BLaER1 treated with 17β-estradiol and CSF1 and Interleukin-3, amounts not matched to agents 10 nM and 100 nM (cell line): ENCODE data around the gene ITPK1.

Source experiments
- H3K27ac ChIP-seq, 11 experiments: shearing (Covaris generic); formaldehyde crosslinking; 2 replicates each; pipeline ENCODE4 v1.8.1; 2022
- H3K27me3 ChIP-seq, 11 experiments: shearing (Covaris generic); formaldehyde crosslinking; 2 replicates each; pipeline ENCODE4 v1.8.1; 2022
- H3K36me3 ChIP-seq, 11 experiments: shearing (Covaris generic); formaldehyde crosslinking; 2 replicates each; pipeline ENCODE4 v1.8.1; 2022
- H3K4me1 ChIP-seq, 10 experiments: shearing (Covaris generic); formaldehyde crosslinking; 2 replicates each; pipeline ENCODE4 v1.8.1; 2022
- H3K4me2 ChIP-seq, 11 experiments: shearing (Covaris generic); formaldehyde crosslinking; 2 replicates each; pipeline ENCODE4 v1.8.1; 2022
- H3K4me3 ChIP-seq, 10 experiments: shearing (Covaris generic); formaldehyde crosslinking; 2 replicates each; pipeline ENCODE4 v1.8.1; 2022
- H3K9ac ChIP-seq, 11 experiments: shearing (Covaris generic); formaldehyde crosslinking; 2 replicates each; pipeline ENCODE4 v1.8.1; 2022
- H3K9me3 ChIP-seq, 11 experiments: shearing (Covaris generic); formaldehyde crosslinking; replicated peaks in 1 of 11; 2 replicates each; pipeline ENCODE4 v1.8.1; 2022
- H4K20me1 ChIP-seq, 11 experiments: shearing (Covaris generic); formaldehyde crosslinking; 2 replicates each; pipeline ENCODE4 v1.8.1; 2022
- Cebpa-rat ChIP-seq, 11 experiments: shearing (Covaris generic); IDR thresholded peaks; 2 replicates each; pipeline ENCODE4 v1.8.1; 2022

The ITPK1 gene

GRCh38 chr14:93073358-93073707 lies 42.4 kb downstream of the ITPK1 start:
- no peak for TF ChIP-seq Cebpa-rat (IDR thresholded peaks at IDR 0.05)
- Histone ChIP-seq H3K36me3 (peaks cover 0 to 15% (median 0%) of the 10 kb centered on the region in 11 experiments; a peak in 4 of 22 replicates), H3K4me3 (peak overlapping the region; percentile 30 to 63 (median 46); a peak in 15 of 20 replicates), H3K9me3 (no peaks in the 10 kb centered on the region), H3K4me1 (peaks cover 68 to 99% (median 87%) of the 10 kb centered on the region in 10 experiments), H3K9ac (peak overlapping the region; percentile 69 to 85 (median 79); a peak in 19 of 22 replicates), H4K20me1 (peaks cover 0 to 80% (median 22%) of the 10 kb centered on the region in 11 experiments; a peak in 15 of 22 replicates), H3K27me3 (no peaks in the 10 kb centered on the region), H3K27ac (peak overlapping the region; percentile 73 to 95 (median 90)), H3K4me2 (peak overlapping the region; percentile 85 to 99 (median 93))

GRCh38 chr14:93072659-93073357 lies 42.9 kb downstream of the ITPK1 start:
- peak overlapping the region in 6 of 10 experiments; percentile 41 to 63 (median 46); a peak in 9 of 20 replicates for H3K4me3 ChIP-seq
- peak overlapping the region; percentile 85 to 99 (median 93) for H3K4me2 ChIP-seq

GRCh38 chr14:93068711-93069110 lies 47.0 kb downstream of the ITPK1 start:
- Histone ChIP-seq H3K27ac (peak overlapping the region in 6 of 11 experiments; percentile 11 to 56 (median 40); a peak in 6 of 22 replicates), H3K4me2 (peak overlapping the region; percentile 6 to 89 (median 77); a peak in 18 of 22 replicates), H3K9me3 (no peaks in the 10 kb centered on the region), H3K4me1 (peaks cover 77 to 99% (median 90%) of the 10 kb centered on the region in 10 experiments), H3K9ac (no peak overlapping the region), H3K27me3 (no peaks in the 10 kb centered on the region), H4K20me1 (peaks cover 0 to 63% (median 20%) of the 10 kb centered on the region in 11 experiments; a peak in 13 of 22 replicates), H3K36me3 (peaks cover 0 to 15% (median 0%) of the 10 kb centered on the region in 11 experiments; a peak in 5 of 22 replicates), H3K4me3 (no peak overlapping the region)
- TF ChIP-seq Cebpa-rat (IDR thresholded peaks at IDR 0.05) = no peak

More at GRCh38 chr14:93072659-93073357, 42.9 kb downstream of the ITPK1 start:
- Histone ChIP-seq H3K4me1 (peaks cover 71 to 99% (median 87%) of the 10 kb centered on the region in 10 experiments), H3K36me3 (peaks cover 0 to 15% (median 0%) of the 10 kb centered on the region in 11 experiments; a peak in 4 of 22 replicates), H3K27me3 (no peaks in the 10 kb centered on the region), H4K20me1 (peaks cover 0 to 74% (median 17%) of the 10 kb centered on the region in 11 experiments; a peak in 15 of 22 replicates), H3K27ac (peak overlapping the region; percentile 73 to 95 (median 90); a peak in 21 of 22 replicates), H3K9me3 (no peaks in the 10 kb centered on the region), H3K9ac (peak overlapping the region in 10 of 11 experiments; percentile 36 to 85 (median 80); a peak in 18 of 22 replicates)
- TF ChIP-seq Cebpa-rat (IDR thresholded peaks at IDR 0.05) = no peak

GRCh38 chr14:93067088-93067487 lies 48.6 kb downstream of the ITPK1 start:
- TF ChIP-seq Cebpa-rat (IDR thresholded peaks at IDR 0.05) = no peak
- H3K9me3 ChIP-seq = no peaks in the 10 kb centered on the region
- peak overlapping the region in 9 of 11 experiments; percentile 1 to 41 (median 17); a peak in 5 of 22 replicates for H3K9ac ChIP-seq
- peak overlapping the region in 8 of 11 experiments; percentile 31 to 73 (median 69); a peak in 12 of 22 replicates for H3K27ac ChIP-seq
- H3K36me3 ChIP-seq = peaks cover 0 to 20% (median 0%) of the 10 kb centered on the region in 11 experiments; a peak in 8 of 22 replicates
- H3K4me2 ChIP-seq = peak overlapping the region; percentile 54 to 89 (median 78)
- no peak overlapping the region for H3K4me3 ChIP-seq
- no peaks in the 10 kb centered on the region for H3K27me3 ChIP-seq
- H3K4me1 ChIP-seq = peaks cover 74 to 99% (median 91%) of the 10 kb centered on the region in 10 experiments
- peaks cover 0 to 78% (median 14%) of the 10 kb centered on the region in 11 experiments; a peak in 12 of 22 replicates for H4K20me1 ChIP-seq

- no peaks in the 10 kb centered on the region for H3K27me3 ChIP-seq
- H3K4me1 ChIP-seq = peaks cover 82 to 100% (median 97%) of the 10 kb centered on the region in 10 experiments
- H3K4me3 ChIP-seq = 0 out of 20 replicates have a peak overlapping the region, but pooled peaks of 1 of the 10 experiments have one; percentile 20
- H3K27ac ChIP-seq = peak overlapping the region in 9 of 11 experiments; percentile 16 to 73 (median 70); a peak in 17 of 22 replicates
- H3K9ac ChIP-seq = peak overlapping the region in 7 of 11 experiments; percentile 12 to 49 (median 27); a peak in 11 of 22 replicates
- TF ChIP-seq Cebpa-rat (IDR thresholded peaks at IDR 0.05) = no peak
- H3K9me3 ChIP-seq = no peaks in the 10 kb centered on the region
- H3K4me2 ChIP-seq = peak overlapping the region; percentile 54 to 89 (median 78)
- peaks cover 0 to 20% (median 0%) of the 10 kb centered on the region in 11 experiments; a peak in 7 of 22 replicates for H3K36me3 ChIP-seq
- H4K20me1 ChIP-seq = peaks cover 0 to 87% (median 23%) of the 10 kb centered on the region in 11 experiments; a peak in 16 of 22 replicates
These were observed 50.4 kb downstream of the ITPK1 start for GRCh38 chr14:93065272-93065730.

GRCh38 chr14:93064411-93065271 lies 51.1 kb downstream of the ITPK1 start:
- peak overlapping the region; percentile 54 to 89 (median 78) for H3K4me2 ChIP-seq
- H3K27me3 ChIP-seq = no peaks in the 10 kb centered on the region
- no peaks in the 10 kb centered on the region for H3K9me3 ChIP-seq

GRCh38 chr14:93063393-93063792 lies 52.3 kb downstream of the ITPK1 start:
- Histone ChIP-seq H3K27me3 (no peaks in the 10 kb centered on the region), H3K27ac (peak overlapping the region in 7 of 11 experiments; percentile 9 to 55 (median 32); a peak in 10 of 22 replicates), H3K4me3 (no peak overlapping the region), H3K4me2 (peak overlapping the region in 7 of 11 experiments; percentile 11 to 79 (median 12); a peak in 6 of 22 replicates), H3K4me1 (peaks cover 80 to 87% (median 85%) of the 10 kb centered on the region in 10 experiments), H3K9me3 (no peaks in the 10 kb centered on the region), H3K9ac (peak overlapping the region in 2 of 11 experiments; percentile 19 to 37; a peak in 2 of 22 replicates), H4K20me1 (peaks cover 3 to 77% (median 26%) of the 10 kb centered on the region in 11 experiments; a peak in 16 of 22 replicates), H3K36me3 (peaks cover 0 to 15% (median 0%) of the 10 kb centered on the region in 11 experiments; a peak in 6 of 22 replicates)
- no peak for TF ChIP-seq Cebpa-rat (IDR thresholded peaks at IDR 0.05)

More at GRCh38 chr14:93064411-93065271, 51.1 kb downstream of the ITPK1 start:
- peak overlapping the region in 5 of 11 experiments; percentile 12 to 47 (median 34); a peak in 6 of 22 replicates for H3K9ac ChIP-seq
- H3K4me3 ChIP-seq = no peak overlapping the region
- H3K27ac ChIP-seq = peak overlapping the region in 9 of 11 experiments; percentile 13 to 73 (median 68); a peak in 14 of 22 replicates
- TF ChIP-seq Cebpa-rat (IDR thresholded peaks at IDR 0.05) = no peak
- H3K36me3 ChIP-seq = peaks cover 0 to 15% (median 0%) of the 10 kb centered on the region in 11 experiments; a peak in 6 of 22 replicates
- H4K20me1 ChIP-seq = peaks cover 3 to 90% (median 26%) of the 10 kb centered on the region in 11 experiments; a peak in 16 of 22 replicates
- peaks cover 87 to 100% (median 97%) of the 10 kb centered on the region in 10 experiments for H3K4me1 ChIP-seq
